A673 (cell line): ENCODE measurements around the gene ARMCX5. TPM values are rescaled to one million over a fixed set of nuclear protein-coding genes. Genes with fewer than 3 reads are reported as not detected.

Experiments
- BruUV-seq: library from RNA; stranded (reverse); fragments of 400-500 nt; replicated peaks from 2 replicates; lab custom pipeline; 2021; lab: Mats Ljungman, UMichigan
- CTCF ChIA-PET: fragments of 300-600 bp; sonication (Branson Sonifier 250); formaldehyde crosslinking; loops from one replicate; lab custom pipeline; 2022; ENCODE audit warnings: antibody characterized with exemption; lab: Charles Lee
- POLR2A ChIA-PET: fragments of 300-600 bp; sonication (Branson Sonifier 250); formaldehyde crosslinking; loops from one replicate; lab custom pipeline; 2022; ENCODE audit warnings: antibody characterized with exemption; ENCODE audit not compliant: low non-redundant PET; lab: Charles Lee
- DNase-seq: peaks from one replicate; pipeline ENCODE4 v3.0.0-alpha.2; 2015; ENCODE audit warnings: low spot score
- H3K27ac ChIP-seq: fragments of 200-600 bp; sonication (generic); 2 replicates; pipeline ENCODE4 v1.5.1; 2016; ENCODE audit warnings: mixed run types, low read depth, mild to moderate bottlenecking, mixed read lengths, antibody characterized with exemption, low read length; ENCODE audit not compliant: poor library complexity, severe bottlenecking
- H3K27me3 ChIP-seq: fragments of 200-600 bp; sonication (generic); replicated peaks from 2 replicates; pipeline ENCODE4 v1.6.1; 2017; ENCODE audit warnings: mixed run types, low read depth, mild to moderate bottlenecking, mixed read lengths, antibody characterized with exemption, low read length; ENCODE audit not compliant: insufficient read depth, poor library complexity
- H3K36me3 ChIP-seq: fragments of 200-600 bp; sonication (generic); 2 replicates; pipeline ENCODE4 v1.6.1; 2016; ENCODE audit warnings: mixed run types, mild to moderate bottlenecking, mixed read lengths, antibody characterized with exemption, low read length; ENCODE audit not compliant: insufficient read depth, poor library complexity, severe bottlenecking
- H3K4me1 ChIP-seq: fragments of 200-600 bp; sonication (generic); 2 replicates; pipeline ENCODE4 v1.6.1; 2017; ENCODE audit warnings: mixed run types, mild to moderate bottlenecking, mixed read lengths, antibody characterized with exemption, low read length; ENCODE audit not compliant: insufficient read depth, poor library complexity, severe bottlenecking
- H3K4me3 ChIP-seq: fragments of 200-600 bp; sonication (generic); 2 replicates; pipeline ENCODE4 v1.5.1; 2016; ENCODE audit warnings: low read depth, mixed run types, mild to moderate bottlenecking, mixed read lengths, low read length; ENCODE audit not compliant: poor library complexity, severe bottlenecking
- H3K9me3 ChIP-seq: fragments of 200-600 bp; sonication (generic); 2 replicates; pipeline ENCODE4 v1.6.1; 2016; ENCODE audit warnings: mixed run types, low read depth, mild to moderate bottlenecking, mixed read lengths, antibody characterized with exemption, low read length; ENCODE audit not compliant: poor library complexity, severe bottlenecking
- CTCF ChIP-seq: fragments of 300-800, 200-600 bp; sonication (generic); conservative IDR thresholded peaks from 2 replicates; pipeline ENCODE4 v1.5.1; 2017; ENCODE audit warnings: low read depth, mild to moderate bottlenecking, antibody characterized with exemption, low read length, moderate library complexity, mixed read lengths
- EZH2 ChIP-seq: fragments of 200-600 bp; sonication (generic); IDR thresholded peaks from 2 replicates; pipeline ENCODE4 v1.6.1; 2017; ENCODE audit warnings: borderline replicate concordance, low read depth, mild to moderate bottlenecking, mixed read lengths, antibody characterized with exemption, low read length; ENCODE audit not compliant: poor library complexity, severe bottlenecking
- intact Hi-C: fragments of 100-400 bp; cut with micrococcal nuclease; formaldehyde crosslinking; loops from one replicate; pipeline ENCODE4 v1.10.0; 2022; ENCODE audit not compliant: unreplicated experiment
- total RNA-seq: library from RNA; stranded (reverse); gene quantifications from 2 replicates; pipeline ENCODE4 v1.2.3, GENCODE V29; 2021

The ARMCX5 gene
- total RNA-seq, 1 experiment from 2014 or later = 14.4 TPM

- H3K9me3 ChIP-seq = no peaks in the 10 kb centered on the region
- CTCF ChIA-PET = no interaction called here
- intact Hi-C loops = no loop called here
- H3K4me1 ChIP-seq = no peaks in the 10 kb centered on the region
- no peak overlapping the region for H3K4me3 ChIP-seq
- no peaks in the 10 kb centered on the region for H3K27me3 ChIP-seq
- TF ChIP-seq CTCF (no peak), EZH2 (no peak)
- POLR2A ChIA-PET = no interaction called here
- no TSS peak for BruUV-seq
- no peaks in the 10 kb centered on the region for H3K36me3 ChIP-seq
- H3K27ac ChIP-seq = no peak overlapping the region
- DNase-seq = no peak
Observed at GRCh38 chrX:102580891-102581290, 18.4 kb upstream of the ARMCX5 start.

DNA sequence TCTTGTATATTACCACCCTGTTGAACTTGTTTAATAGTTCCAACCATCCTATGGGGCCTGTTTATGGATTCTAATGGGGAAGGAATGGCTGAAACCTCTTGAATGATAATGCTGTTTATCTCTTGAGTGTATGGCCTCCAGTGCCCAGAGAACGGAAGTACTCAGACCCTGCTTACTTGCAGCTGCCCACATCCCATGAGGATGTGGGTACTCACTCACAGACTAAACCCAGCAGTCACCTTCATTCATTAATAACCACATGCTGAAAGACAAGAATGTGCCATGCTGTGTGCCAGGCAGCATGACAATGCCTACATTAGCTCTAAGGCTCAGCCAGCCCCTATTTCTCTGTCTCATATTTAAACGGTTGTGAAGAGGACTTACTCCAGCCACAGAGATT, 5.9 kb upstream of the ARMCX5 start:
- ChIA-PET CTCF (no interaction called here), POLR2A (no interaction called here)

DNA sequence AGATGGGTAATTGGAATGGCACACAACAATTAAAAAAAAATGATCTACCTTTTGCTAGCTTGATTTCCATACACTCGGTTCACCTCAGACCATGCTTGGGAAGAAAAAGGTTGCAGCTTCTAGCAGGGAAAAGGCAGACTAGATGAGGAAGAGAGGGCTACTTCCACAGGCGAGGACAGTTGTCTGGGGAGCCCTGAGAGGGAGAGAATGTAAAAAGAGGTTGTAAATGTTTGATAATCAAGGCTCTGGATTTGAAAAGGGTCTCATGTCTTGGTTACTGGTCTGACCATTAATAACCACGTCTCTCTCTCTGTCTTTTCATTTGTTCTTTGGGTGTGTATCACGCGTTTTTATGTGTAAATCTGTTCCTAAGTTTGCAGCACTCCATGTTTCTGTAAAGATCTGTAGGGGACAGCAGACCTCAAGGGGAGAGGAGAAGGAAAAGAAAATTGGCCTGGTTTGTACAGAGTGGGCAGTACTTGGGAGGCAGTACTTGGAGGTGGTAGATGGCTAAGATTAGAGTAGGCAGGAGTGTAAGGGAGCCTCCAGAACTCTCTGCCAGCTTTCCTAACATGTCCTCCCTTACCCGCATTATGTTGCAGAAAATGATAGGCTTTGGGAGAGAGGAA, 750 bp downstream of the ARMCX5 start:
- Histone ChIP-seq H3K27me3 (no peaks in the 10 kb centered on the region), H3K4me1 (peaks cover 3% of the 10 kb centered on the region), H3K9me3 (no peaks in the 10 kb centered on the region), H3K27ac (peak overlapping the region; percentile 59), H3K4me3 (peak overlapping the region; percentile 59), H3K36me3 (no peaks in the 10 kb centered on the region)
- TF ChIP-seq CTCF (no peak), EZH2 (no peak)
- ChIA-PET CTCF (no interaction called here), POLR2A (no interaction called here)
- TSS peak; percentile 76 for BruUV-seq
- DNase-seq = peak; percentile 1
- intact Hi-C loops = no loop called here

More for the DNA sequence above, 5.9 kb upstream of the ARMCX5 start:
- Histone ChIP-seq H3K27ac (no peak overlapping the region), H3K4me3 (no peak overlapping the region), H3K4me1 (no peaks in the 10 kb centered on the region), H3K27me3 (no peaks in the 10 kb centered on the region), H3K9me3 (no peaks in the 10 kb centered on the region), H3K36me3 (no peaks in the 10 kb centered on the region)
- no peak for TF ChIP-seq EZH2
- TF ChIP-seq CTCF = no peak
- intact Hi-C loops = no loop called here
- no peak for DNase-seq
- BruUV-seq = no TSS peak
